GM21619 (cell line): ENCODE results near the gene PTCRA.

Experiments used
- ATAC-seq: cut with Tn5 transposase; IDR thresholded peaks from one replicate; pipeline ENCODE4 v1.9.1; 2021; ENCODE audit not compliant: unreplicated experiment

Gene PTCRA

DNA sequence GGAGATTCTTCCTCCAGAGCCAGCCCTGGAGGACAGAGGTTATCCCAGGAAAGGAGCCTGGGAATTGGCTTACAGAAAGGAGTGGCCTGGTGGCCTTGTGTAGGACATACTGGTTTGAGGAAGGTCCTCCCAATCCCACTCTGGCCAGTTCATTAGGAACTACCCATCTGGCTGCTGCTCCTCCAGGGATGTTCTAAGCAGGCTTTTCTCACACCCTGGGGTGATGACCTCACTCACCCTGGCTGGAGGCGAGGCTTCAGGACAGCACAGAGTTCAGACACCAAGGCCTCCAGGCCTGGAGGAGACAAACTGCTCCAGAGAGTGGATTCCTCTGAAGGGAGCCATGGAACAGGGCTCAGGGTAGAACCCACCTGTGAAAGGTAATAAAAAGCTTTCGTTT, 53.6 kb downstream of the PTCRA start:
- ATAC-seq: no peak

- no peak for ATAC-seq
These were observed 54.1 kb downstream of the PTCRA start for GRCh38 chr6:42969934-42970333.

DNA sequence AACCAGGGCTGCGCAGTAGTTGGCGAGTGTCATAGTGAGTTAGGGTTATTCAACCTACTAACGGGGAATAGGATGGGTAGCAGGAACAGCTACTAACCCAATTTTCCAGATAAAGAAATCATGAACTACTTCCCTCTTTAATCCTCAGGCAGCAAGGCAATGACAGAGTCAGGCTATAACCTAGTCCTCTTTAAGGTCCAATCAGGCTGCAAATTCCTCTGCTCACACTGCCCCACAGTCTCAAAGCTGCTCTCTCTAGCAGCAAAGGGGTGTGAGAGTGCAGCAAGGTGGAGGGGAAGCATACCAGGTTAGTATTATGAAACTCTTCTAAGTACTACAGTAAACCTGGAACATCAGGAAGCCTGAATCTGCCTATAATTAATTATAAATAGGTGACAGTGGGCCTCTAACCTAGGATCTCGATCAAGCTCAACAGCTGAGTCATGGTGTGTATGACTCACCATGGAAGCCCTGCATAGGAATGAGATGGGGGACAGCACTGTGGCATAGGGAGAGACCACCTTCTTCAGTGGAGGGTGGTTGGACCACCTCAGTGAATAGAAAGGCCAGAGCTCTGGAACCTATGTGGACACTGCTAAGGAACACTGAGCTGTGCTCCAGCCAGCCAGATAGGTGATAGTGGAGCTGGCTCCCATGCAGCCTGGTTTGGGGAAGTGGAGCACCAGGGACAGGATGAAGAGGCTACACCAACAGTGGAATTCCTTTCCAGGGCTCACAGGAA, 55.2 kb downstream of the PTCRA start:
- ATAC-seq: no peak

GRCh38 chr6:42971746-42972327, 56.0 kb downstream of the PTCRA start:
- ATAC-seq: no peak

DNA sequence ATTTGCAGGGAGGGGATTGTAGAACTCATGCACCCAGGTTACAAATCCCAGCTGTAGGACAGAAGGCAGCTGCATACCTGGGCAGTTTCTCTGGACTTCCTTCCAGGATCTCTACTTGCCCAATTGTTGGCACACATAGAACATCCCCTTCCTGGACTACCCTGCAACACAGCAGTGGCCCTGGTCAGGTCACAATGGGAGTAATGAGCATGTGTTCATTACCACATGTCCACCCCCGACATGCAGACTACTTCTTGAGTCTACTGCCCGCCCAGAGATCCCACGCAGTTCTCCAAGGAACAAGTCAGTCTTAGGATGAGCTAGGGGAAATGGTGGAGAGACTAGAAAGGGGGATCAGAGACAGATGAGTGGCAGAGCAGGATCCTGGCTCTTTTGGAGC, 58.1 kb downstream of the PTCRA start:
- no peak for ATAC-seq

DNA sequence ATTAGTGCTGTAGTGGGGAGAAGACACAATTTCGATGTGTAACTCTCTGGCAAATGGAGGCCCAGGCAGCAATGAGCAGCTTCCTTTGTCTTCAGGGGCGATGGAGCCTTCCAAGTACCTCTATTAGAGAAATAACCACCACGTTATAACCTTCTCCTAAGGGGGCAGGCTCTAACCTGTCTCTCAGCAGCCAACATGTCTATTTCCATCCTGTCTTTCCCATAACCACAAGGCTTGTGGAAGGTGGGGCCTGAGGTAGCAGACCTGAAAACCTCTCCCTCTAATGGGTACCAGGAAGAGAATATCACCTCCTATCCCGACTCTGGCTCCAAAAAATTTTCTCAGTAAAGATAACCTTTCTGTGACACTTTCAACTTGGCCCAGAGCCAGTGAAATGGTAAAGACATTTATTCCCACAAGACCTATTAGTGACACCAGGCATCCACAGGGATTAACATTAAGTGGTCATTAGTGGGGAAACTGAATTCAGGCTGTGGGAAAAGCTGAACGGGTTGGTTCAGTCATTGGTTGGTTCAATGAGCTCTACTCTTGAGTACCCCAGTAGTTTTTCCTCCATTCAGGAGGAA, 59.2 kb downstream of the PTCRA start:
- ATAC-seq: no peak
